ENCODE results near the gene PRKACA.
A peak's percentile ranks its signal among the peaks of the same experiment; 100 is the strongest.

Gene PRKACA

DNA sequence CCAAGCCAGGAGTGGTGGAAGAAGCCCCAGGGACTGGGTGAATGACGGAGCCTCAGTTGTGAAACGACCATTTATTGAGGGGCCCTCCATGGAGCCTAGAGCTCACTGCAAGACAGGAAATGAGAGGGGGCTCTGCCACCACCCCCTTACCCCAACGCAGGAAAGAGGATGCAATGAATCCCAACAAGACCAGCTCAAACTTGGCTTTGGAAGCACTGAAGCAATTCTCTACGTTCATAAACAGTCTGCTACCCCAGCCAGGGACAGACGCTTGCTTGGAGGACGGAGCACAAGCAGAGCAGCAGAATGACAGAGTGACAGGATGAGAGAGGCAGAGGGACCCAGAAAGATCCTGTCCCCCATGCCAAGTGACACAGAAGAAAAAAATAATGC lies 1.0 kb downstream of the PRKACA start:
- DNase-seq (ENCODE audit: low spot score), result no peak

DNA sequence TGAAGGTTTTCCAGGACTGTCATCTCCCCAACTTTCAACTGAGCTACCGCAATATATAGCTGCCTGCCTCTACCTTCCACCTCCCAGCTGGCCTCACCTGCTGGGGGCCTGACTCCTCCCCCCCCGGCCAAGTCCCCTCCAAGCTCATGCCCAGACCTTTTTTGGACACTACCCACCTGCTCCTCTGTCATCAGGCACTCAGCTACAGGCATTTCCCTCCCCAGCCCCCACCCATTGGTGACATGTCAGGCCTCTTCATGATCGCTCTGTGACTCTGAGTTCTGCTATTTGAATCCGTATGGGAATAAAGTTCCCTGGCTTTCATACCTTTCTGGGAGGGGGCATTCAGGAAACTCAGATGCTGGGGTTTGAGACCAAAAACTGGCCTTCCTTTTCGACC lies 1.8 kb downstream of the PRKACA start:
- DNase-seq (ENCODE audit: low spot score), result no peak

DNA sequence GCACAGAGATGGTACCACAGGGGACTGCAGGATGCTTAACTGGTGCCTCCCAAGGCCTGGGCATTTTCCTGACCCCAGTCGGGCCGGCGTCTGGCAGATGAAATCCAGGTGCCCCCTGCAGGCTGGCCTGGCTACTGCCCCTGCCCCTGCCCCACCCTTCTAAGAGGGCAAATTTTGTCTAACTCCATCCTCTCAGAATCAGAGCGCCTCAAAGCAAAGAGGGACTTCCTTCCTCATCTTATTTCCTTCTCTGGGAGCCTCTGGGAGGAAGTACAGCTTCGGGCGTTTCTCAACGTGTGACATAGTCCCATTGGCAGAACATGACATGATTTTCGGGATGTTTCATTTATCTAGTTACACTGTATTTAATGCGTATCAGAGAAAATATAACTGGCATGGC lies 2.7 kb downstream of the PRKACA start:
- DNase-seq (ENCODE audit: low spot score), result peak; percentile 55

DNA sequence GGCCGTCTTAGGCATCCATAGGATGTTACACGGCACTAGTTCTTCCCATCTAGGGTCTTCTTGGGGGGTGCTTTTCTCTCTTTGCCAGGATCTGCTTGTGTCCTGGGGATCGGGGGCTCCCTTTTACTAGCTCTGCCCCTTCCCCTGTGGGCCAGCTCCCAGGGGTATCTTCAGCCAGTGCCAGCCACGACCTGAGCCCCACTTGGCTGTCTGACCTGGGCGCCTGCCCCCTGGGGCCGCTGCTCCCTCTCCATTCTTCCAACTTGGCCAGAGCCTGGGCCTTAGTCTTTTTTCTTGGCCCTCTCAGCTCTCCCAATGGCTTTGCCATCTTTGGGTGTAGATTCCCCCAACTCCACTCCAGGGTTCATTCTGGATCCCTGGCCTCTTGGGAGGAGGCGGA lies 3.1 kb downstream of the PRKACA start:
- DNase-seq (ENCODE audit: low spot score), result no peak

DNA sequence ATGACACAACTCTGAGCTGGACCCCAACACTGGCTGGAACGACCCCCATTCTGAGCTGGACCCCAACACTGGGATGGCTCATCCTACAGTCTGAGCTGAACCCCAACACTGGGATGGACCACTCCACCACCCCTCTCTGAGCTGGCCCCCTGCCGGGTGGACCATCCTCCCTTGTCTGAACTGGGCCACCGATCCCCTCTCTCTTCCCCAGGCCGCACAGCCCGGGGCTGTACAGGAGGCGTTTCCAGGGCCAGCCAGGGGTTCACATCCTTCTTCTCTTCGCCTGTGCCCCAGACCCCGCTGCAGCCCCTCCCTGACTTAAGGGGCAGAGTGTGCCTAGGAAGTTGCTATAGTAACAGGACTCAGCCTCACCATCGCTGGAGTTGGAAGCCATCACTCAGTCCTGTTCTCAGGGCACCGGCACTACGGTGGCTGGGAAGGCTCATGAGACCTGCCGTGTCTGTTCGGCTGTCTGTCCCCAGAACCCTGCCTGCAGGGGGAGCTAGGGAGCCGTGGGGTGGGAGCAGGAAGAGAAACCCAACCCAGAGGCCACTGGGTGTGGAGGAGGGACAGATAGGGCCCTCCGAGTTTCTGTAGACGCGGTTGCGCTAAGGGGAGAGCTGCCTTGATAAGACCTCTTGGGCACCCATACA lies 3.7 kb downstream of the PRKACA start:
- DNase-seq (ENCODE audit: low spot score), result peak; percentile 69

DNA sequence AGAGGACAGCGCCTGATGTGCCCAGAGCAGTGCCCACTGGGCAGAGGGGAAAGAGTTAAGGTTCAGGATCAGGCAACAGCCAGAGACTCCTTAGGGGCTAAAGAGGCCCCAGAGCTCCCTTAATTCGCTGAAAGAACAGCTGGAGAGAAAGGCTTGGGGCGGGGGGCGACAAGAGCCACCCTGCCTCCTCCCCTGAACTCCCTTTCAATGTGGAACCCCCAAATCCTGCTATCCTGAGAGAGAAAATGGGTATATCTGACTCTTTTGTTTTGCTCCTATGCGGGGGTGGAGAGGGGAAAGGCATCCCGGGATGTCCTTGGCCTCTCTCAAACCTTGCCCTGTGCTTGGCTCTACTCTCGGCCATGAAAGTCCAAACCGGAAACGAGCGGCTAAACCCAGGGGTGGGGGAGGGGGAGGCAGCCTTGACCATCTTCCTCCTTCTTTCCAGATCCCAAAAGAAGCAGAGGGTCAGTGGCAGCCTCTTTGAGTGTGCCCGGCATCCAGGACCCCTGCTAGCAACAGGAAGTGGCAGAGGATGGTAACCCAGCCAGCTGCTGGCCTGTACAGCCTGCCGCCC lies 4.7 kb downstream of the PRKACA start:
- DNase-seq (ENCODE audit: low spot score), result no peak

DNA sequence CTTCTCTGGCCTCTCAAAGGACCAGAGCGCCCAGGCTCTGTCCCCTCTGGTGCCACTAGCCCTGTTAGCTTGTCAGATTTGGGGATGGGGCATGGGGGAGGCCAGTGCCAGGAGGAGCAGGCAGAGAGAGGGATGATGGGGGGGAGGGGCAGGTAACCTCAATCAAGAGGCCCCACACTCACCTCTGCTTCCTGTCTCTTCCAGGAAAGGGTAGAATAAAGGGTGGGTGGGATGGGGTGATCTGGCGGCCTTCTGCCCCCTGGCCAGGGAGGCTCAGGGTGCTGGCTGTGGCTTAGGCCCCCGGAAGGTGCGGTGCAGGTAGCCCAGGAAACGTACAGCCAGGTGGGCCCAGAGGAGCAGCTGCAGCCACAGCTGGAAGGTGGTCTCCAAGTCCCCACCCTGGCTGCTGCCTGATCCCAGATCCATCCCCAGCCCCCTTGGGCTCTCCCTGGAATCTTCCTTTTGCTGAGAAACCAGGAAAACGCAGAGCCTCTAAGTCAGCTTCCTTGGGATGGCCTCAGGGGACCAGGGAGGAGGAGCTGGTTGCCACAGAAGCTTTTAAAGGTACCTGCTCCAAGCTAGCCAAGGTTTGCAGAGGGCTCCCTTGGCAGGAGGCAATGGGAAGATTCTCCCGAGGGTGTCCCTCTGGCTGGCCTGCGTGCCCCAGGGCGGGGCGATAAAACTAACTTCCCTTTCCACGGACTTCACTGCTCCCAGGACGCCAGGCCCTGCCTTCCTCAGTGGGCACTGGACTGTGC lies 5.3 kb downstream of the PRKACA start:
- no peak for DNase-seq (ENCODE audit: low spot score)

DNA sequence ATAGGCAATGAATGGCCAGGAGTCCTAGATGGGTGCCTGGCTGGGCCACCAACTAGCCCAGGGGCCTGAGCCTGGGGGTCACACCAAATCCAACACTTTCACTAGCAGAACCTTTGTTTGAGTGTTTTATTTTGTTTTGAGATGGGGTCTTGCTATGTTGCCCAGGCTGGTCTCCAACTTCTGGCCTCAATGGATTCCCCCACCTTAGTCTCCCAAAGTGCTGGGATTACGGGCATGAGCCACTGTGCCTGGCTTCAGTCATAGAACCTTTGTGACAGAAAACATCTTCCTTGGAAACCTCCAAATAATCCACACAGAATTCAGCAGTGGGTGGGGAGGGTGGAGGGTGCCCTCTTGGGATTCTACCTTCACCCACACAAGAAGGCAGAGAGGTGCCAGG lies 6.1 kb downstream of the PRKACA start:
- DNase-seq (ENCODE audit: low spot score), result no peak

DNA sequence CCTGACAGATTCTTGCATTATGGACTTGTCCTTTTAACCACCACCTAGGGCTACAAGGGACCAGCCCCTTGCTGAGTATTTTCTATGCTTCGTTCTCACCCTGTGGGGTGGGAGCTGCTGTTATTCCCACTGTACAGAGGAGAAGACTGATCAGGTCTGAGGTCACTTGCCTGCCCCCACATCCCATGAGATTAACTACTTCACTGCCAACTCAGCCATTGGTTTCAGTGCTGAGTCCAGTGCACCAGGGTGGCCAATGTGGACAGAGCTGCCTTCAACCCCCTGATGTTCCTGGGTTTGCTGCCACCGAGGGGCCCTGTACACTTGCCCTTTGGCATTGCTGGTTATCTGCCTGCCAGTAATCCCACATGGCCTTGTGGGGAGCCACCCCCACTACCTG lies 6.9 kb downstream of the PRKACA start:
- no peak for DNase-seq (ENCODE audit: low spot score)

DNA sequence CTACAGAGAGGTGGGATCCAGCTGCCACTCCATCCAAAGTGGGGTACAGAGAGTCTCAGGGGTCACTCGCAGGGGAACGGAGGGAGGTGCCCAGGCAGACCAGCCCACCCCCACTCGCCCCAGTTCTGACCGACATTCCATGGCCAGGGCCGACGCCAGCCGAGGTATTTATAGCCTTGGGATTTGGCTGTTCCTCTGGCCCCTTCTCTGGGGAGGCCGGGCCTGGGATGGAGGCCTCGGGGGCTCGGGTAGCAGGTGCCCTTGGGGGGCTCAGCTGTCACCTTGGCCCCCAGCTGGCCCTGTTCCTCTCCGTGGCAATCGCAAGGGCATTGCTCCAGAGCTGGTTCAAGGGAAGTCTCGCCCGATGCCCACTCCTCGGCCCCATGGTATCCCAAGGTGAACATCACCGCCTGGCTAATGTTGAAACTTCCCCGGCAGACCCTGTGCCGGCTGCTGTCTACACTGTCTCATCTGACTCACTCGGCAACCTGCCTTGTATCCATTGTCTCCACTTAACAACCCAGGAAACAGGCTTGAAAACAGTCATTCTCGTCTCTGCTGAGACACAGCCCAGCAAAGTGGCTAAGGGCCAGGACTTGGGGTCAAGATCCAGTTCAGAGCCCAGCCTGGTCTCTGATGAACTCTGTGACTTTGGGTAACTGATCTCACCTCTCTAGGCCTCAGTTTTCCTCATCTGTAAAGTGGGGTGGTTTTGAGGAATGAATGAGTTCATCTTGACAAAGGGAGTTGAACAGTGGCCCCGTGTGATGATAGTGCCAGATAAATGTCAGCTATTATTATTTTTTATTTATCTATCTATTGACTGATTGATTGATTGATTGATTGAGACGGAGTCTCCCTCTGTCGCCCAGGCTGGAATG lies 9.7 kb downstream of the PRKACA start:
- no peak for DNase-seq (ENCODE audit: low spot score)

DNA sequence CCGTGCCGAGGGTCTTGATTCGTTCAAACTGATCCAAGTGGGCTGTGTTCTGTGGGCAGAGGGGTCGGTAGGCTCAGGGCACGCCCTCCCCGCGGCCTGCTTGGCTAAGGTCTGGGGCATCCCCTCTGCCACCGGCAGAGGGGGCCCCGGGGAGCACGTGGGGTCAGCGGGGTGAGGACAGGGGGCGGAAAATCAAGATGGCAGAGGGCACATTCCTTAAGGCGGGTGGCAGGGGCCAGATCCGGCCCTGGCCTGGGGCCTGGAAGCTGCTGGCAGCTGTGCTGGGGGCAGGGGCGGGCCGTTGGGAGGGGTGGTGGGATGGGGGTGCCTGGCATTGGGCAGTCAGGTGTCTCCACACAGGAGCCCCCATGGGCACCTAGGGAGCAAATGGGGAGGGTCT lies 10.7 kb downstream of the PRKACA start:
- DNase-seq (ENCODE audit: low spot score), result no peak

DNA sequence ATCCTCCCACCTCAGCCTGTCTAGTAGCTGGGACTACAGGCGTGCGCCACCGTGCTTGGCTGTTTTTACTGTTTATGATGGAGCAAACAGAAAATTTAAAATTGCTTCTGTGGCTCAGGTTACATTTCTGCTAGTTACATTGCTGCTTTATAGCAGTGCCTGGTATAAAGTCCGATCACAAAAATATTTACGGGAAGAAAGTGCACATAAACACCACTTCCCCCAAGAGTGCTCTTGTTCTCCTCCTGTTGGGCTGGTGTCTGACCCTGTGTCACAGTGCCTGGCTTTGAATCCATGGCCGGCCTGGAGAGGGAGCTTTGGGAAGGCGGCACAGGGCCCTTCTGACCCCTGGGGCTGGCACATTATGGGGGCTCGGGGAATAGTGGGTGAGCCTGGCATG lies 11.9 kb downstream of the PRKACA start:
- DNase-seq (ENCODE audit: low spot score), result no peak

DNA sequence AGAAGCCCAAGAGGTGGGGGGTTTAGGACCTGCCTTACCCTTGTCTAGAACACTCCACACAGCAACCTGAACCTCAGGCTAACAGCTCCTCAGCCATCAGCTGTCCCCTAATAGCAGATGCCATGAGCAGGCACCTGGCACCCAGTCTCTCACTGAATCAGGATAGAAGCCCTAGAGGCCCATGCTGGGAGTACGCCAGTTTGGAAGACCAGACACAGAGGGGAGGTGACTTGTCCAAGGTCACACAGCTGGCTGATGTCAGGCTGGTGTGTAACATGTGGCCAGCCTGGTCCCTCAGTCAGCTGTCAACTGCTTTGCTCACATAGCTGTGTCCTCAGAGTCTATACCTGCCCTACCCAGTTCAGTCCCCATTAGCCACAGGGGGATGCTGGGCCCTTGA lies 14.3 kb downstream of the PRKACA start:
- no peak for DNase-seq (ENCODE audit: low spot score)

DNA sequence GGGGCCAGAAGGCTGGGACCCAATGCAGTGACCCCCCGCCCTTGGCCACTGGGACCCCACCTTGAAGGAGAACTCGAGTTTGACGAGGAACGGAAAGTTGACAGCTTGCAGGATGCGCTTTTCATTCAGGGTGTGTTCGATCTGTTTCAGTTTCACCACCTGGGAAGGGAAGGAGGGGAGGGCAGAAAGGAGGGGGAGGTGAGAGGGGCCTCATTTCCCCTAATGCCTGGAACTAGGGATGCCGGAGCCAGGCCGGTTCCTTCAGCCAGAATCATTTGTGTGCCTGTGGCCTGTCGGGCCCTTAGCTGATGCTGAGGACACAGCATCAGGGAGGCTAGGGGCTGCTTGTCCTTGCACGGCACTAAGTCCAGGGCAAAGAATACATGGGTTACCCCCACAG lies 14.8 kb downstream of the PRKACA start:
- DNase-seq (ENCODE audit: low spot score), result no peak

DNA sequence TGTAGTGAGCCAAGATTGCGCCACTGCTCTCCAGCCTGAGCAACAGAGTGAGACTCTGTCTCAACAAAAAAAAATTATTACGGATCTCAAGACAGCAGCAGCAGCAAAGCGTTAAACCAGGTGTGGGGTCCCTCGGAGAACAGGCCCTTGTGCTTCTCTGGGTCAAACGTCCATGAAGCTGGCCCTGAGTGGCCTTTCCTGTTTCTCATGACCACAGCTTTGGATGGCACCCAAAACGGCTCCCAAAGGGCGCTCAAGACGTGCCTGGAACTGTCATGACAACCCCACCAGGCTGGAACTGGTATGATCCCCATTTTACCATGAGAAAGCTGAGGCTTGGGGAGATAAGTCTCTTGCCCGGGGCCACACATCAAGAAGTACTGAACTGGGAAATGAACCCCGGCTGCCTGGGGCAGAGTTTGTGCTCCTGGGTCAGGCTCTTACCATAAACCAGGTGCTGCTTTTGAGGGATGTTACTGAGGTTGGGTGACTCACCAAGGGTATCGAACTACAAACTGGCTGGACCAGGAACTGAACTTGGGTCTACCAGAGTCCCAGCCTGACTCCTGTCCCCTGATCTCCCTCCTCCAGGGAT lies 15.4 kb downstream of the PRKACA start:
- no peak for DNase-seq (ENCODE audit: low spot score)

DNA sequence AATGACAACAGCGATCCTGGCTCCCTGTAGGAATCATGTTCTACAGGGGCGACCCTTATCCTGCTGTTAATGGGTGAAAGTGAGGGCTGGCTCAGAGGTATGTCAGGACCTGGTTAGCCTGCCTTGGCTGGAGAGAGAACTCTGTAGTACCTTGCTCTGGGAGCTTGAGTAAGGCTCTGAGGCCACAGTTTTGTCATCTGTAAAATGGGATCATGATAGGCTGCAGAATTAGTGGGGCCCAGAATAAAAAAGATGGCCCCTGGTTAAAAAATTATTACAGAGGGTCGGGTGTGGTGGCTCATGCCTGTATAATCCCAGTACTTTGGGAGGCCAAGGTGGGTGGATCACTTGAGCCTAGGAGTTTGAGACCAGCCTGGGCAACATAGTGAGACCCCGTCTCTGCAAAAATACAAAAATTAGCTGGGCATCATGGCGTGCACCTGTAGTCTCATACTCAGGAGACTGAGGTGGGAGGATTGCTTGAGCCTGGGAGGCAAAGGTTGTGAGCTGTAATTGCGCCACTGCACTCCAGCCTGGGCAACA lies 16.5 kb downstream of the PRKACA start:
- DNase-seq (ENCODE audit: low spot score), result no peak

DNA sequence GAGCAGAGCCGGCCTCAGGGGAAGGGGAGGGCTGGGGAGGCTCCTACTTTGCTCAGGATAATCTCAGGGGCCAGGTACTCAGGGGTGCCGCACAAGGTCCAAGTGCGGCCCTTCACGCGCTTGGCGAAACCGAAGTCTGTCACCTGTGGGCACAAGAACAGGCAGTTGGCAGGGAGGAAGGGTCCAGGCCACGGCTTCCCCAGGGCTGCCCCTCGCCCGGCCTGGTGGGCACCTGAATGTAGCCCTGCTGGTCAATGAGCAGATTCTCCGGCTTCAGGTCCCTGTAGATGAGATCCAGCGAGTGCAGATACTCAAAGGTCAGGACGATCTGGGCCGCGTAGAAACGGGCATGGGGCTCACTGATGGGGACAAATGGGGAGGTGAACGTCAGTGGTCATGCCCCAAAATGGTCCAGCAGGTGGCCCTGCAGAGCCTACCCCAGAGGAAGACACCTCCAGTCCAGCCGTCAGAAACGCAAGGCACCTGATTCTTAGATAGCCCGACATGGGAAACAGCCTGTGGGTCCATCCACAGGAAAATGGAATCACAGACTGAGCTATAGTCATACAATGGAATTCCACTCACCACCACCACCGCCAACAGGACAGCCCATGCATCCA lies 19.9 kb downstream of the PRKACA start:
- no peak for DNase-seq (ENCODE audit: low spot score)

DNA sequence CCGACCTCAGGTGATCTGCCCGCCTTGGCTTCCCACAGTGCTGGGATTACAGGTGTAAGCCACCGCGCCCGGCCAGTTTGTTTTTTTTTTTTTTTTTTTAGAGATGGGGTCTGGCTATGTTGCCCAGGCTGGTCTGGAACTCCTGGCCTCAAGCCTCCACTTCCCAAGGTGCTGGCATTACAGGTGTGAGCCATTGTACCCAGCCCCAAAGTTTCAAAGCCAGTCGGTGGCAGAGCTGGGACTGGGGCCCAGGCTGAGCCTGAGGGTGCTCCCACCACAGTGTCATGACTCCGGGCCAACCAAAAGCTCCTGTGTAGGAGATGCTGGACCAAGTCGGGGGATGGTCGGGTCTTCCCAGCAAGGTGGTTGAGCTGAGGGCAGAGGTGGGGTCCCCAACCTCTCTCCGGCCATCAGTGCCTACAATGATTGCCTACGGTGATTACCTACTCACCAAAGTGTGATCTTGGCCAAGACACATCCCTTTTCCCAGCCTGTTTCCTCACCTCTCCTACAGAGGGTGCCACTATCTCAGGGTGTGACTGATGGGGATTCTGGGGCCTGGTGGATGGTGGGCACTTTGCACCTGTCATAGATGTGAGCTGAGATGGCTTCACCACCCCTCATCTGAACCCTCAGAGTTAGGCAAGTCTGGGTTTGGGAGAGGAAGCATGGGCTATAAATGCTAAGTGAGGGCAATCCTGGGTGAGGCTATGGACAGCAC lies 21.1 kb downstream of the PRKACA start:
- DNase-seq (ENCODE audit: low spot score), result no peak

DNA sequence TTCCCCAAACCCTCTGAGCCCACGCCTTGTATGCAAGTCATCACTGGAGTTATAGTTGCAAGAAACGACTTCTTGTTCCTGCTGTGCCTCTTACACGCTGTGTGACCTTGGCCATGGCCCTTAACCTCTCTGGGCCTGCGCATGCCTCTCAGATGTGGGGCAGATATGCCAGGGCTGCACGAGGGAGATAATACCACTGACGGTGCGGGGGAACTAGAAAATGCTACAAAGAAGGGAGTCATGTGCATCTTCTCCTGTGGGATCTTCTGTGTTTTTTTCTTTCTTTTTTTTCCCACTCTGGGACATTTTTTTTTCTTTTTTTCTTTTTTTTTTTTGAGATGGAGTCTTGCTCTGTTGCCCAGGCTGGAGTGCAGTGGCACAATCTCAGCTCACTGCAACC lies 22.7 kb downstream of the PRKACA start:
- DNase-seq (ENCODE audit: low spot score), result peak; percentile 76

DNA sequence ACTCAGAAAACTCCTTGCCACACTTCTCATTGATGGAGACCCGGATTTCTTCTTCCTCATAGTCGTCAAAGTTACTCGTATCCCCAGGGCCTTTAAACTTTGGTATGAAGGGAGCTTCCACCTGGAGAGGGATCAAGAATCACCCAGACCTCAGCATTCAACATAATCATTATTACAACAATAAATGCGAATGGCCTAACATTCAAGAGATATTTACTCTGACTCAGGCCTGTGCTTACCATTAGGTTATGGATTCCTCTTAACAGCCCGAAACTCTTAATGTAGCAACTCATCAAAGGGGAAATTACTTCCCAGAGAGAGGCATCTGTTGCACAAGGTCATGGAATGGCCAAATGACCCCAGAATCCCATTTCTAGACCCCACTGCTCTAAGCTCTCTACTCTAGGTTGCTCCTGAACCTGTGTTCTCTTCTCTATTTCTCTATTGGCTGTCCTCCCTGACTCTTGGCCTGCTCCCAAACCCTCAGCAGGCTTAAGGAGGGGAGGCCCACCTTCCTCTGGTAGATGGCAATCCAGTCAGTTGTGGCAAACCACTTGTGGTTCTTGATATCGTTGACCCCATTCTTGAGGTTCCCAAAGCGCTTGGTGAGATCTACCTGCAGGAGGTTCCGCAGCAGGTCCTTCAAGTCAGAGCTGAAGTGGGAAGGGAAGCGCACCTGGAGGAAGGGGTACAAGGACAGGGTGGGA lies 24.3 kb downstream of the PRKACA start:
- DNase-seq (ENCODE audit: low spot score), result no peak
